ENCODE data around the gene PPP2R3B.

- TF ChIP-seq CTCF (IDR thresholded peaks at IDR 0.05) (no peak), POLR2A (IDR thresholded peaks at IDR 0.05) (no peak)
Observed at GRCh38 chrX:400258-400657, 13.6 kb upstream of the PPP2R3B start.
